GM12874 (cell line): Measurements from ENCODE around the gene RIOK1.

Experiments
- TF ChIP-seq, protein P1 (sequence below): IDR thresholded peaks from 2 replicates; pipeline ENCODE4 v1.5.1; 2011; ENCODE audit warnings: low read depth, mild to moderate bottlenecking, control low read depth, low read length, moderate library complexity; ENCODE audit not compliant: insufficient read depth

Gene RIOK1

DNA sequence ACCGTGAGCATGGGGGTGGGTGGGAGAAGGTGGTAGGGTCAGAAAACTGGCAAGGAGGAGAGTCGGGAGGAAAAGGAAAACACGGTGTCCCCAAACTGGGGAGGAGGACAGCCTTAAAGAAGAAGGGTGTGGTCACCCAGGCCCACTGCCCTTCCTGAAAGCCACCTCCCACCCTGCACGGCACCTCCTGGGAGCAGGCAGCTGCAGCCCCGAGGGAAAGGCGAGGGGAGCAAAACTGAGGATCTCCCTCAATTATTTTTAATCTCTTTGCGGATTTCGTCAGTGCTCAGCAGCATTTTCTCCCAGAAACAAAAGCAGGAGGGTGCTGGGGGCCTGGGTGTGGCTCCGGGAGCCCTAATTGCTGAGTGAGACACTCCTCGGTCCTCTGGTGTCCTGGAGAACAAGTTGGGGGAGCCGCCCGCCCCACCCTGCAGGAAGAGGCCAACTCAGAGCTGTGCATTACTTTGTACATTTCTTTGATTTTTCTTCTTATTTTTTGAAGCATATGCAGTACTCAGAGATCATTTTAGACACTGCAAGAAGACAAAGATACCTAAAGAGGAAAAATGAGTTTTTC is 56.4 kb downstream of the RIOK1 start:
- TF ChIP-seq, protein P1, sequence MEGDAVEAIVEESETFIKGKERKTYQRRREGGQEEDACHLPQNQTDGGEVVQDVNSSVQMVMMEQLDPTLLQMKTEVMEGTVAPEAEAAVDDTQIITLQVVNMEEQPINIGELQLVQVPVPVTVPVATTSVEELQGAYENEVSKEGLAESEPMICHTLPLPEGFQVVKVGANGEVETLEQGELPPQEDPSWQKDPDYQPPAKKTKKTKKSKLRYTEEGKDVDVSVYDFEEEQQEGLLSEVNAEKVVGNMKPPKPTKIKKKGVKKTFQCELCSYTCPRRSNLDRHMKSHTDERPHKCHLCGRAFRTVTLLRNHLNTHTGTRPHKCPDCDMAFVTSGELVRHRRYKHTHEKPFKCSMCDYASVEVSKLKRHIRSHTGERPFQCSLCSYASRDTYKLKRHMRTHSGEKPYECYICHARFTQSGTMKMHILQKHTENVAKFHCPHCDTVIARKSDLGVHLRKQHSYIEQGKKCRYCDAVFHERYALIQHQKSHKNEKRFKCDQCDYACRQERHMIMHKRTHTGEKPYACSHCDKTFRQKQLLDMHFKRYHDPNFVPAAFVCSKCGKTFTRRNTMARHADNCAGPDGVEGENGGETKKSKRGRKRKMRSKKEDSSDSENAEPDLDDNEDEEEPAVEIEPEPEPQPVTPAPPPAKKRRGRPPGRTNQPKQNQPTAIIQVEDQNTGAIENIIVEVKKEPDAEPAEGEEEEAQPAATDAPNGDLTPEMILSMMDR, result no peak

DNA sequence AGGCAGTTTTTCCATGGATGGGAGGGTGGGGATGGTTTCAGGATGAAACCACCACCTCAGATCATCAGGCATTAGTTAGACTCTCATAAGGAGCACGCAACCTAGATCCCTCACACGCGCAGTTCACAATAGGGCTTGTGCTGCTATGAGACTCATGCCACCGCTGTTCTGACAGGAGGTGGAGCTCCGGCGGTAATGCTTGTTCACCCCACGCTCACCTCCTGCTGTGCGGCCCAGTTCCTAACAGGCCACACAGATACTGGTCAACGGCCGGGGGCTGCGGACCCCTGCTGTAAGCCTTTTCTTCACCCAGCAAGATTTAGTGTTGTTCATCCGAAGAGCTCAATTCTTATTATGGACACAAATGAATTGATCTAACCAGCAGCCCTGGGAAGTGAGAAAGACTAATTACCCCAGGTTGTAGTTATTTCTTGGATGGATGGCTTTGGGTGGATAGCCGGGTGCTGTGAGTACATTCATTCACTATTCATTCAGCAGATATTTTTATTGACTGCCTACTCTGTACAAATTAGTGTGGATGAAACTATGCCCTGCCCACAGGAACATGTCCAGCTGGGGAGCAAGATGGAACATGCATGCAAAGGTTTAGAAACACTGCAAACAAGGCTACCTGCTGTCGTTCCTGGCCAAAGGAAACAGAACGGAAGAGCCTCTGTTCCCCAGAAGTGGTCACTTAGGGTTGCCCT is 57.2 kb downstream of the RIOK1 start:
- TF ChIP-seq, protein P1, result no peak

DNA sequence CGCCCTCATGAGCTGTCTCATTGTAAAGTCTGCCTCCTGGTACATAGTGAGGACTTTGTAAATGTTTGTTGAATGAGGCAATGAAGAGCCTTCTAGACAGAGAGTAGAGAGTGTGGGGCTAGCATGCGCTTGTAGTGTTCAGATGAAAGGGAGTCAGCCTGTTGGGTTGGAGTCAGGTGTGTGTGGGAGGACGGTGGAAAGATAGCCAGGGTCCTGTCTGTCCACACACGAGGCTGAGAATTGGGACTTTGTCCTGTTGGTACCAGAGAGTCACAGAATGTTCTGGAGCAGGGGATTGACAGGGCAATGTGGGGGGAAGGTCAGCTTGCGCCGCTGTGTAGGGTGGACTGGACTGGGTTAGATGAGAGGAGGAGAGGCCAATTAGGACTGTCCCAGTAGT is 58.6 kb downstream of the RIOK1 start:
- TF ChIP-seq, protein P1, result no peak

DNA sequence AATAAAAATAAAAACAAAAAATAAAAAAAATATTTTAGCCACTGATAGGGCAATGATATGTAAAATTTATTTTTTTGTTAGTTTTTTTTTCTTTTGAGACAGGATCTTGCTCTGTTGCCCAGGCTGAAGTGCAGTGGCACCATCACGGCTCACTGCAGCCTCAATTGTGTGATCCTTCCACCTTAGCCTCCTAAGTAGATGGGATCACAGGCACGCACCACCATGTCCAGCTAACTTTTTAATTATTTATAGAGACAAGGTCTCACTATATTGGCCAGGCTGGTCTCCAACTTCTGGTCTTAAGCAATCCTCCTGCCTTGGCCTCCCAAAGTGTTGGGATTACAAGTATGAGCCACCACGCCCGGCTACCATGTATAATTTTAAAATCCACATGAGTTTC is 59.4 kb downstream of the RIOK1 start:
- TF ChIP-seq, protein P1, result no peak

DNA sequence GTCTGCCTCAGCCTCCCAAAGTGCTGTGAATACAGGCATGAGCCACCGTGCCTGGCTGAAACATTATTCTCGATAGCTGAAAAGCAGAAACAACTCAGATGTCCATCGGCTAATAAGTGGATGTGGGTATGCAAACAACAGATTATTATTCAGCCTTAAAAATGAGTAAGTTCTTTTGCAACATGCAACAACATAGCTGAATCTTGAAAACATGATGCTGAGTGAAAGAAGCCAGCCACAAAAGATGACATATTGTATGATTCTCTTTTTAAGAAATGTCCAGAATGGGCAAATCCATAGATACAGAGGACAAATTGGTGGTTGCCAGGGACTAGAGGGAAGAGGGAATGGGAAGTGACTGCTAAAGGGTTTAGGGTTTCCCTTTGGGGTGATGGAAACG is 61.7 kb downstream of the RIOK1 start:
- TF ChIP-seq, protein P1, result no peak

DNA sequence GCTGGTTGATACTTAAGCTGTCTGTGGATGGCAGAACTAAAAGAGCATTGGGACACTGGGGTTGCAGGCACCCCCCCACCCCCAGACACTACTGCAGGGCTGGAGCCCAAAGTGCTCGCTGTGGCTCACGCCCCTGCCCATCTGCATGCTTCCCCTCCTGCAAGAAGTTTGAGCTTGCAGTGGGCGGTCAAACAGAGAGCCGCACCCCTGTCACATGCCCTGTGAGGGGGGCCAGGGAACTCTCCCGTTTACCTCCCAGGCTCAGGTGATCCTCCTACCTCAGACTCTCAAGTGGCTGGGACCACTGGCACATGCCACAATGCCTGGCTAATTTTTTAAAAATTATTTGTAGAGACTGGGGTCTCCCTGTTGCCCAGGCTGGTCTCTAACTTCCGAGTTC is 63.3 kb downstream of the RIOK1 start:
- TF ChIP-seq, protein P1, result no peak

DNA sequence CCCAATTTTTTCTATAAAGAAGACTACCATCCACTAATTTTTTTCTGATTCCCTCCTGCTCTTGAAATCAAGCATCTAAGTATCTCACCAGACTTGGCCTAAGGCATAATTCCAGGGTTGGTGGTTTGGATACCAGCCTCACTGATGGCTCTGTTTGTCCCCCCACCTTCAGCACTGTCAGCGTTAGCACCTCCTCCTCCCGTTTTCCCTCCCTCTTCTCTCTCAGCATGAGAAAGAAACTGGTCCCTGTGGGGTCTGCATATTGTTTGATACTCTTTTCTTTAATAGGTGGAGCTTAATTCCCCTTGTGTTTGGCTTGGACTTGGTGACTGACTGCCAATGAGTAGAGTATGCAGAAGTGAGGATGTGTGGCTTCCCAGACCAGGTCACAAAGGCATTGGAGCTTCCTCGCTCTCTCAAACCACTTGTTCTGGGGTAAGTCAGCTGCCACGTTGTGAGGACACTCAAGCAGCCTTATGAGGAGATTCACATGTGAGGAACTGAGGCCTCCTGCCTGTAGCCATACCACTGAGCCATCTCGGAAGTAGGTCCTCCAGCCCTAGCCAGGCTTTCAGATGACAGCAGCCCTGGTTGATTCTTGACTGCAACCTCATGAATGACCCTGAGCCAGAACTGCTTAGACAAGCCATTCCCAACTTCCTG is 65.2 kb downstream of the RIOK1 start:
- TF ChIP-seq, protein P1, result no peak
